ENCODE measurements around the gene HCRTR1.

HCRTR1 gene

GRCh38 chr1:31655104-31655503, 37.6 kb downstream of the HCRTR1 start:
- H3K4me1 ChIP-seq (ENCODE audit: control insufficient read depth, insufficient read depth, low read length), result no peaks in the 10 kb centered on the region
- no peaks in the 10 kb centered on the region for H3K36me3 ChIP-seq (ENCODE audit: control insufficient read depth, insufficient read depth, low read length)
- H3K4me3 ChIP-seq (ENCODE audit: low read depth, low read length), result no peak overlapping the region
- H3K27me3 ChIP-seq (ENCODE audit: control insufficient read depth, insufficient read depth, low read length), result no peaks in the 10 kb centered on the region
- no peaks in the 10 kb centered on the region for H3K9me3 ChIP-seq (ENCODE audit: control insufficient read depth, insufficient read depth, low read depth, low read length)
- H3K27ac ChIP-seq (ENCODE audit: low read depth, low read length), result no peak overlapping the region
- H3K9ac ChIP-seq (ENCODE audit: low read length), result no peak overlapping the region

GRCh38 chr1:31655756-31656155, 38.3 kb downstream of the HCRTR1 start:
- Histone ChIP-seq H3K27ac (ENCODE audit: low read depth, low read length) (no peak overlapping the region), H3K9me3 (ENCODE audit: control insufficient read depth, insufficient read depth, low read depth, low read length) (no peaks in the 10 kb centered on the region), H3K36me3 (ENCODE audit: control insufficient read depth, insufficient read depth, low read length) (no peaks in the 10 kb centered on the region), H3K4me1 (ENCODE audit: control insufficient read depth, insufficient read depth, low read length) (no peaks in the 10 kb centered on the region), H3K4me3 (ENCODE audit: low read depth, low read length) (no peak overlapping the region), H3K9ac (ENCODE audit: low read length) (no peak overlapping the region), H3K27me3 (ENCODE audit: control insufficient read depth, insufficient read depth, low read length) (no peaks in the 10 kb centered on the region)

GRCh38 chr1:31657020-31657804, 39.7 kb downstream of the HCRTR1 start:
- Histone ChIP-seq H3K4me1 (ENCODE audit: control insufficient read depth, insufficient read depth, low read length) (no peaks in the 10 kb centered on the region), H3K27ac (ENCODE audit: low read depth, low read length) (no peak overlapping the region), H3K27me3 (ENCODE audit: control insufficient read depth, insufficient read depth, low read length) (no peaks in the 10 kb centered on the region), H3K4me3 (ENCODE audit: low read depth, low read length) (no peak overlapping the region), H3K36me3 (ENCODE audit: control insufficient read depth, insufficient read depth, low read length) (no peaks in the 10 kb centered on the region), H3K9me3 (ENCODE audit: control insufficient read depth, insufficient read depth, low read depth, low read length) (no peaks in the 10 kb centered on the region), H3K9ac (ENCODE audit: low read length) (no peak overlapping the region)

- H3K27ac ChIP-seq (ENCODE audit: low read depth, low read length), result no peak overlapping the region
These were observed 40.6 kb downstream of the HCRTR1 start for GRCh38 chr1:31657972-31658510.

GRCh38 chr1:31658721-31659120, 41.2 kb downstream of the HCRTR1 start:
- no peak overlapping the region for H3K4me3 ChIP-seq (ENCODE audit: low read depth, low read length)
- H3K27me3 ChIP-seq (ENCODE audit: control insufficient read depth, insufficient read depth, low read length), result no peaks in the 10 kb centered on the region
- no peaks in the 10 kb centered on the region for H3K4me1 ChIP-seq (ENCODE audit: control insufficient read depth, insufficient read depth, low read length)
- no peaks in the 10 kb centered on the region for H3K36me3 ChIP-seq (ENCODE audit: control insufficient read depth, insufficient read depth, low read length)
- H3K9ac ChIP-seq (ENCODE audit: low read length), result no peak overlapping the region
- no peaks in the 10 kb centered on the region for H3K9me3 ChIP-seq (ENCODE audit: control insufficient read depth, insufficient read depth, low read depth, low read length)
- no peak overlapping the region for H3K27ac ChIP-seq (ENCODE audit: low read depth, low read length)

More at GRCh38 chr1:31657972-31658510, 40.6 kb downstream of the HCRTR1 start:
- no peaks in the 10 kb centered on the region for H3K36me3 ChIP-seq (ENCODE audit: control insufficient read depth, insufficient read depth, low read length)
- H3K9ac ChIP-seq (ENCODE audit: low read length), result no peak overlapping the region
- no peak overlapping the region for H3K4me3 ChIP-seq (ENCODE audit: low read depth, low read length)
- no peaks in the 10 kb centered on the region for H3K9me3 ChIP-seq (ENCODE audit: control insufficient read depth, insufficient read depth, low read depth, low read length)
- no peaks in the 10 kb centered on the region for H3K4me1 ChIP-seq (ENCODE audit: control insufficient read depth, insufficient read depth, low read length)
- no peaks in the 10 kb centered on the region for H3K27me3 ChIP-seq (ENCODE audit: control insufficient read depth, insufficient read depth, low read length)

- no peaks in the 10 kb centered on the region for H3K9me3 ChIP-seq (ENCODE audit: control insufficient read depth, insufficient read depth, low read depth, low read length)
- H3K4me1 ChIP-seq (ENCODE audit: control insufficient read depth, insufficient read depth, low read length), result no peaks in the 10 kb centered on the region
- H3K9ac ChIP-seq (ENCODE audit: low read length), result no peak overlapping the region
- H3K36me3 ChIP-seq (ENCODE audit: control insufficient read depth, insufficient read depth, low read length), result no peaks in the 10 kb centered on the region
- H3K27ac ChIP-seq (ENCODE audit: low read depth, low read length), result no peak overlapping the region
- H3K4me3 ChIP-seq (ENCODE audit: low read depth, low read length), result no peak overlapping the region
- H3K27me3 ChIP-seq (ENCODE audit: control insufficient read depth, insufficient read depth, low read length), result no peaks in the 10 kb centered on the region
These were observed 42.4 kb downstream of the HCRTR1 start for GRCh38 chr1:31659889-31660288.

GRCh38 chr1:31660871-31661455, 43.5 kb downstream of the HCRTR1 start:
- H3K27ac ChIP-seq (ENCODE audit: low read depth, low read length), result no peak overlapping the region
- no peaks in the 10 kb centered on the region for H3K4me1 ChIP-seq (ENCODE audit: control insufficient read depth, insufficient read depth, low read length)
- H3K4me3 ChIP-seq (ENCODE audit: low read depth, low read length), result no peak overlapping the region
- no peak overlapping the region for H3K9ac ChIP-seq (ENCODE audit: low read length)
- no peaks in the 10 kb centered on the region for H3K27me3 ChIP-seq (ENCODE audit: control insufficient read depth, insufficient read depth, low read length)
- H3K9me3 ChIP-seq (ENCODE audit: control insufficient read depth, insufficient read depth, low read depth, low read length), result no peaks in the 10 kb centered on the region
- no peaks in the 10 kb centered on the region for H3K36me3 ChIP-seq (ENCODE audit: control insufficient read depth, insufficient read depth, low read length)

- H3K9me3 ChIP-seq (ENCODE audit: control insufficient read depth, insufficient read depth, low read depth, low read length), result no peaks in the 10 kb centered on the region
- no peak overlapping the region for H3K9ac ChIP-seq (ENCODE audit: low read length)
- H3K36me3 ChIP-seq (ENCODE audit: control insufficient read depth, insufficient read depth, low read length), result no peaks in the 10 kb centered on the region
- H3K4me1 ChIP-seq (ENCODE audit: control insufficient read depth, insufficient read depth, low read length), result peaks cover 8% of the 10 kb centered on the region
- H3K4me3 ChIP-seq (ENCODE audit: low read depth, low read length), result no peak overlapping the region
- no peaks in the 10 kb centered on the region for H3K27me3 ChIP-seq (ENCODE audit: control insufficient read depth, insufficient read depth, low read length)
- no peak overlapping the region for H3K27ac ChIP-seq (ENCODE audit: low read depth, low read length)
These were observed 44.4 kb downstream of the HCRTR1 start for GRCh38 chr1:31661856-31662255.

GRCh38 chr1:31662463-31662862, 45.0 kb downstream of the HCRTR1 start:
- Histone ChIP-seq H3K4me1 (ENCODE audit: control insufficient read depth, insufficient read depth, low read length) (peaks cover 8% of the 10 kb centered on the region), H3K9me3 (ENCODE audit: control insufficient read depth, insufficient read depth, low read depth, low read length) (no peaks in the 10 kb centered on the region), H3K27me3 (ENCODE audit: control insufficient read depth, insufficient read depth, low read length) (no peaks in the 10 kb centered on the region), H3K4me3 (ENCODE audit: low read depth, low read length) (no peak overlapping the region), H3K27ac (ENCODE audit: low read depth, low read length) (no peak overlapping the region), H3K9ac (ENCODE audit: low read length) (no peak overlapping the region), H3K36me3 (ENCODE audit: control insufficient read depth, insufficient read depth, low read length) (no peaks in the 10 kb centered on the region)

GRCh38 chr1:31663622-31664452, 46.3 kb downstream of the HCRTR1 start:
- no peak overlapping the region for H3K27ac ChIP-seq (ENCODE audit: low read depth, low read length)
- H3K4me1 ChIP-seq (ENCODE audit: control insufficient read depth, insufficient read depth, low read length), result peaks cover 8% of the 10 kb centered on the region
- H3K27me3 ChIP-seq (ENCODE audit: control insufficient read depth, insufficient read depth, low read length), result no peaks in the 10 kb centered on the region
- no peaks in the 10 kb centered on the region for H3K9me3 ChIP-seq (ENCODE audit: control insufficient read depth, insufficient read depth, low read depth, low read length)
- H3K9ac ChIP-seq (ENCODE audit: low read length), result no peak overlapping the region
- no peaks in the 10 kb centered on the region for H3K36me3 ChIP-seq (ENCODE audit: control insufficient read depth, insufficient read depth, low read length)
- H3K4me3 ChIP-seq (ENCODE audit: low read depth, low read length), result no peak overlapping the region

GRCh38 chr1:31664528-31664927, 47.0 kb downstream of the HCRTR1 start:
- H3K27me3 ChIP-seq (ENCODE audit: control insufficient read depth, insufficient read depth, low read length), result no peaks in the 10 kb centered on the region
- no peak overlapping the region for H3K9ac ChIP-seq (ENCODE audit: low read length)
- peaks cover 10% of the 10 kb centered on the region for H3K4me1 ChIP-seq (ENCODE audit: control insufficient read depth, insufficient read depth, low read length)
- no peaks in the 10 kb centered on the region for H3K36me3 ChIP-seq (ENCODE audit: control insufficient read depth, insufficient read depth, low read length)
- no peak overlapping the region for H3K27ac ChIP-seq (ENCODE audit: low read depth, low read length)
- H3K9me3 ChIP-seq (ENCODE audit: control insufficient read depth, insufficient read depth, low read depth, low read length), result no peaks in the 10 kb centered on the region
- no peak overlapping the region for H3K4me3 ChIP-seq (ENCODE audit: low read depth, low read length)
